Measurements from ENCODE around the gene DRAXIN. TPM values are rescaled to one million over a fixed set of nuclear protein-coding genes. Genes with fewer than 3 reads are reported as not detected.

Gene DRAXIN
- total RNA-seq, 1 donor from 2014 or later = 0.21 TPM

- TF ChIP-seq, protein P1, sequence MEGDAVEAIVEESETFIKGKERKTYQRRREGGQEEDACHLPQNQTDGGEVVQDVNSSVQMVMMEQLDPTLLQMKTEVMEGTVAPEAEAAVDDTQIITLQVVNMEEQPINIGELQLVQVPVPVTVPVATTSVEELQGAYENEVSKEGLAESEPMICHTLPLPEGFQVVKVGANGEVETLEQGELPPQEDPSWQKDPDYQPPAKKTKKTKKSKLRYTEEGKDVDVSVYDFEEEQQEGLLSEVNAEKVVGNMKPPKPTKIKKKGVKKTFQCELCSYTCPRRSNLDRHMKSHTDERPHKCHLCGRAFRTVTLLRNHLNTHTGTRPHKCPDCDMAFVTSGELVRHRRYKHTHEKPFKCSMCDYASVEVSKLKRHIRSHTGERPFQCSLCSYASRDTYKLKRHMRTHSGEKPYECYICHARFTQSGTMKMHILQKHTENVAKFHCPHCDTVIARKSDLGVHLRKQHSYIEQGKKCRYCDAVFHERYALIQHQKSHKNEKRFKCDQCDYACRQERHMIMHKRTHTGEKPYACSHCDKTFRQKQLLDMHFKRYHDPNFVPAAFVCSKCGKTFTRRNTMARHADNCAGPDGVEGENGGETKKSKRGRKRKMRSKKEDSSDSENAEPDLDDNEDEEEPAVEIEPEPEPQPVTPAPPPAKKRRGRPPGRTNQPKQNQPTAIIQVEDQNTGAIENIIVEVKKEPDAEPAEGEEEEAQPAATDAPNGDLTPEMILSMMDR (IDR thresholded peaks at IDR 0.05) = no peak
- no peaks in the 10 kb centered on the region for H3K9me3 Mint-ChIP-seq (ENCODE audit: unreplicated experiment)
- no peak for DNase-seq (ENCODE audit: extremely low spot score, unreplicated experiment)
- no peak overlapping the region for H3K27ac Mint-ChIP-seq (ENCODE audit: unreplicated experiment)
- H3K4me1 Mint-ChIP-seq (ENCODE audit: unreplicated experiment) = peaks cover 12% of the 10 kb centered on the region
- H3K36me3 Mint-ChIP-seq (ENCODE audit: unreplicated experiment) = peaks cover 2% of the 10 kb centered on the region
- no peaks in the 10 kb centered on the region for H3K27me3 Mint-ChIP-seq (ENCODE audit: unreplicated experiment)
- no peak overlapping the region for H3K4me3 Mint-ChIP-seq (ENCODE audit: unreplicated experiment)
These were observed 57.0 kb downstream of the DRAXIN start for GRCh38 chr1:11748294-11749202.

DNA sequence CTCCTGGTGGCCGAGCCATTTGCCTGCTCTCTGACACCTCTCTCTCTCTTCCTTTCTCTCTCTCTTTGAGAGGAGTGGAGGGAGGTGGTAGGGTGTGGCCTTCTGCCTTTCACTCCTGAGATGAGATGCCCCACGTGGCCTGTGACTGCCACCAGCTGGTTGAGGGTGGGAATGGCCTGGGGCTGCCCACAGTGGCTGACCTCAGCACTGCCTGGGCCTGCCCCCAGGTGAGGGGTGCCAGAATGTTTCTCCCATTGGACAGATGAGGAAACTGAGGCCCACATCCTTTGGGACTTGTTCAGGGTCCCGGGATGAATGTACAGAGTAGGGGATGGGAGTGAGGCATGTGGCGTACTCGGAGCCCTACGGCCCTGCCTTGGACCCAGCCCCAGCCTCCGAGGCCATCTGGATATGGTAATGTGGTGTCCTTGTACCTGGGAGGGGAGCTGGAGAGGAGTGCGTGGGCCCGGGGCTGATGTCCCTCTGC lies 57.7 kb downstream of the DRAXIN start:
- no peaks in the 10 kb centered on the region for H3K9me3 Mint-ChIP-seq (ENCODE audit: unreplicated experiment)
- no peak for DNase-seq (ENCODE audit: extremely low spot score, unreplicated experiment)
- TF ChIP-seq, protein P1 (IDR thresholded peaks at IDR 0.05) = no peak
- H3K4me3 Mint-ChIP-seq (ENCODE audit: unreplicated experiment) = no peak overlapping the region
- H3K27ac Mint-ChIP-seq (ENCODE audit: unreplicated experiment) = no peak overlapping the region
- H3K36me3 Mint-ChIP-seq (ENCODE audit: unreplicated experiment) = peaks cover 2% of the 10 kb centered on the region
- no peaks in the 10 kb centered on the region for H3K27me3 Mint-ChIP-seq (ENCODE audit: unreplicated experiment)
- H3K4me1 Mint-ChIP-seq (ENCODE audit: unreplicated experiment) = peaks cover 17% of the 10 kb centered on the region

DNA sequence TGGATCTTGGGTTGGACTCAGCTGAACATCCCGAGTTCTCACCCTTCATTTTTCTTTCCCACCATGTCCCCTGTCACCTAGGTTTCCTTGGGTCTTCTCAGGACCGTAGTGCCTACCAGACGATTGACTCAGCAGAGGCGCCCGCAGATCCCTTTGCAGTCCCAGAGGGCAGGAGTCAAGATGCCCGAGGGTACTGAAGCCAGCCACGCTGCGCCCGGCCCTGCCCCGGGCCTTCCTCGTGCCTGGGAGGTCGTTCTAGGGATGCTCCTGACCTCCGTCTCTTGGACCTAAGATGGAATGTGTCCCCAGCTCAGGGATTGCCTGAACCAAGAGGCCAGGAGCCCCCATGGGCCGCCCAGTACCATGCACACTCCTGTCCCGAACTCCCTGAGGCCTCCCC lies 58.5 kb downstream of the DRAXIN start:
- TF ChIP-seq, protein P1 (IDR thresholded peaks at IDR 0.05) = no peak
- Mint-ChIP-seq H3K27me3 (ENCODE audit: unreplicated experiment) (no peaks in the 10 kb centered on the region), H3K27ac (ENCODE audit: unreplicated experiment) (no peak overlapping the region), H3K4me3 (ENCODE audit: unreplicated experiment) (no peak overlapping the region), H3K9me3 (ENCODE audit: unreplicated experiment) (no peaks in the 10 kb centered on the region), H3K4me1 (ENCODE audit: unreplicated experiment) (peaks cover 17% of the 10 kb centered on the region), H3K36me3 (ENCODE audit: unreplicated experiment) (peaks cover 2% of the 10 kb centered on the region)
- no peak for DNase-seq (ENCODE audit: extremely low spot score, unreplicated experiment)

DNA sequence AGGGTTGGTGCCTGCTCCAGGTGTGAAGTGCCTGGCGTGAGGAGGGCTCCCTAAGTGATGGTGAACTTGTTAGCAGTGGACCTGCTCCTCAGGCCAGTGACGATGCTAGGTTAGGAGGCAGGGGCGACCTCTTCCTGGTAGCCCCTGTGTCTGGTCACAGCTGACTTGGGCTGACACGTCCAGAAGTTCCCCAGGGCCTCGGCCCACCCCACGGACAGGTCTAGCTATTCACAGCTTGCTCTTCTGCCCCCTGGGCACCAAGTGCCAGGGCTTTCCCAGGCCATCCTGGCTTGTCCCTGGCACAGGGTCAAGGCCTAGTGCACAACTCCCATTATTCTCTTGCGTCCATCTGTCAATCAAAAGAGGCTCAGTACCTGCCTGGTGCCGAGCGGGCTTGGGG lies 59.6 kb downstream of the DRAXIN start:
- H3K4me1 Mint-ChIP-seq (ENCODE audit: unreplicated experiment) = peaks cover 17% of the 10 kb centered on the region
- H3K27ac Mint-ChIP-seq (ENCODE audit: unreplicated experiment) = no peak overlapping the region
- H3K36me3 Mint-ChIP-seq (ENCODE audit: unreplicated experiment) = peaks cover 2% of the 10 kb centered on the region
- TF ChIP-seq, protein P1 (IDR thresholded peaks at IDR 0.05) = no peak
- peaks cover 3% of the 10 kb centered on the region for H3K27me3 Mint-ChIP-seq (ENCODE audit: unreplicated experiment)
- DNase-seq (ENCODE audit: extremely low spot score, unreplicated experiment) = no peak
- H3K9me3 Mint-ChIP-seq (ENCODE audit: unreplicated experiment) = no peaks in the 10 kb centered on the region
- no peak overlapping the region for H3K4me3 Mint-ChIP-seq (ENCODE audit: unreplicated experiment)

DNA sequence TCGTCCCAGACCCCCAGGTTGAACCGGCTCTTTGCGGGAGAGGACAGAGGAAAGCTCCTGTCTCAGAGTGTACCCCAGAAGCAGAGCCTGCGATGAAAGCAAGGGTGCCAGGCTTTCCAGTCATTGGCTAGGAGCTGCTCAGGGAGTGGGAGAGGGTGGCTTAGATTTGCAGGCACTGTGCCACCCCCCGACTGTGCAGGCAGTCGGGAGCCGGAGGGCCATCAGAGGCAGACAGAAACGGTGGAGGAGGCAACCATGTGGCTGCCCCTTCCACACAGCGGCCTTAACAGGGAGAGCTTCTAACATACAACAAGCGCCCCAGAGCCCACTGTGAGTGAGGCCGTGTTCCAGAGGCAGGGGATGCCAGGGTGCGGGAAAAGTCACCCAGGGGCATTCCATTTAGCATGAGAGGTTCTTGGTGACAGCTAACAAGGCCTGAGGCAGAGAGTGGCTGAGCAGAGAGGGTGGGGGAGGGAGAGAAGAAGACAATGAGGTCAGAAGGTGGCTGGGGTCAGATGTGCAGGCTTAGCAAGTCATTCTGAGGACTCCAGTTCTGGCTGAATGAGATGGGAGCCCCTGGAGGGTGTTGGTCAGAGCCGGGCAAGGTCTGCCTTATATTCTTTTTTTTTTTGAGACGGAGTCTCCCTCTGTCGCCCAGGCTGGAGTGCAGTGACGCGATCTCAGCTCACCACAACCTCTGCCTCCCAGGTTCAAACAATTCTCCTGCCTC lies 61.0 kb downstream of the DRAXIN start:
- H3K9me3 Mint-ChIP-seq (ENCODE audit: unreplicated experiment) = peaks cover 5% of the 10 kb centered on the region
- no peak overlapping the region for H3K27ac Mint-ChIP-seq (ENCODE audit: unreplicated experiment)
- TF ChIP-seq, protein P1 (IDR thresholded peaks at IDR 0.05) = no peak
- H3K27me3 Mint-ChIP-seq (ENCODE audit: unreplicated experiment) = peaks cover 12% of the 10 kb centered on the region
- peaks cover 17% of the 10 kb centered on the region for H3K4me1 Mint-ChIP-seq (ENCODE audit: unreplicated experiment)
- no peak overlapping the region for H3K4me3 Mint-ChIP-seq (ENCODE audit: unreplicated experiment)
- H3K36me3 Mint-ChIP-seq (ENCODE audit: unreplicated experiment) = peaks cover 2% of the 10 kb centered on the region
- DNase-seq (ENCODE audit: extremely low spot score, unreplicated experiment) = no peak
